ENCODE data around the gene EMX1. TPM values are rescaled to one million over a fixed set of nuclear protein-coding genes. Genes with fewer than 3 reads are reported as not detected.

EMX1 gene
- total RNA-seq, 4 donors from 2014 or later, result 0.26 TPM; not detected in 3

GRCh38 chr2:72982781-72983499 lies 65.6 kb downstream of the EMX1 start:
- intact Hi-C loops (cut with DNase I; ENCODE audit: low total_unique reads), result no loop called here
- 89 to 94% methylated on average over 11 of the region's 11 CpGs for WGBS, 2 donors
- TF ChIP-seq CTCF (IDR thresholded peaks at IDR 0.05) (no peak), POLR2A (IDR thresholded peaks at IDR 0.05) (no peak)
- H3K4me3 ChIP-seq (ENCODE audit: low read depth, poor library complexity, severe bottlenecking), result no peak overlapping the region
- no peak for DNase-seq (ENCODE audit: low spot score in 2 of 2)

- intact Hi-C loops (cut with DNase I; ENCODE audit: low total_unique reads), result no loop called here
- TF ChIP-seq POLR2A (IDR thresholded peaks at IDR 0.05) (no peak), CTCF (IDR thresholded peaks at IDR 0.05) (no peak)
- no peak overlapping the region for H3K4me3 ChIP-seq (ENCODE audit: low read depth, poor library complexity, severe bottlenecking)
- DNase-seq (ENCODE audit: low spot score in 2 of 2), result no peak
- 89 to 90% methylated on average over 10 of the region's 10 CpGs for WGBS, 2 donors
These were observed 66.3 kb downstream of the EMX1 start for GRCh38 chr2:72983500-72984161.

GRCh38 chr2:72984172-72984671 lies 66.9 kb downstream of the EMX1 start:
- TF ChIP-seq POLR2A (IDR thresholded peaks at IDR 0.05) (no peak), CTCF (IDR thresholded peaks at IDR 0.05) (no peak)
- H3K4me3 ChIP-seq (ENCODE audit: low read depth, poor library complexity, severe bottlenecking), result no peak overlapping the region
- 53 to 78% methylated on average over 7 of the region's 7 CpGs for WGBS, 2 donors
- DNase-seq (ENCODE audit: low spot score in 2 of 2), result no peak
- intact Hi-C loops (cut with DNase I; ENCODE audit: low total_unique reads), result no loop called here

Other genes starting within 250 kb of the EMX1 start
- 100 to 1,000 TPM in 3 of 4 donors, 10 to 100 TPM in 1; 85.8 to 164 (median 103) TPM for gene EXOC6B, start 91.5 kb upstream of the EMX1 start, total RNA-seq
- 10 to 100 TPM in 3 of 4 donors, 1 to 10 TPM in 1; 8.0 to 20.3 (median 15.0) TPM for gene SPR, start 30.1 kb upstream of the EMX1 start, total RNA-seq
- gene SFXN5, start 154.2 kb downstream of the EMX1 start, total RNA-seq, result 10 to 100 TPM in 3 of 4 donors, 1 to 10 TPM in 1; 8.4 to 18.3 (median 15.3) TPM
- gene RAB11FIP5, start 195.4 kb downstream of the EMX1 start, total RNA-seq, result 10 to 100 TPM; 35.7 to 43.7 (median 42.0) TPM

Data from lower leg skin (tissue), 4 donors.